22Rv1 (cell line): ENCODE measurements around the gene KCNH5.
"Not testable (repeated sequence)": the region's sequence is repeated elsewhere in the genome, so short reads cannot be mapped to it uniquely, and the experiment has no call there.

Experiments used
- CTCF ChIP-seq: fragments of 450-650 bp; IDR thresholded peaks from 2 replicates; pipeline ENCODE4 v1.5.1; 2017; ENCODE audit warnings: mild to moderate bottlenecking
- ZFX ChIP-seq: fragments of 450-650 bp; IDR thresholded peaks from 2 replicates; pipeline ENCODE4 v1.6.1; 2017; ENCODE audit warnings: antibody characterized with exemption, borderline replicate concordance

- TF ChIP-seq CTCF, ZFX: not testable (repeated sequence)
Measured at GRCh38 chr14:62858011-62858410, 187.2 kb downstream of the KCNH5 start.
